GM12878 (cell line): ENCODE results near the gene PIWIL4. TPM values are rescaled to one million over a fixed set of nuclear protein-coding genes. Genes with fewer than 3 reads are reported as not detected.

ENCODE experiments used
- ATAC-seq: fragments of 200-7000 bp; cut with Tn5 transposase; 3 replicates; pipeline ENCODE4 v1.9.1; 2020; ENCODE audit warnings: mild to moderate bottlenecking, moderate library complexity
- BruUV-seq: library from RNA; stranded (reverse); fragments of 400-500 nt; replicated peaks from 2 replicates; lab custom pipeline; 2021; lab: Mats Ljungman, UMichigan
- CTCF ChIA-PET: fragments of 300-600 bp; sonication (Branson Sonifier 250); formaldehyde crosslinking; extraction: SDS; loops from one replicate; lab custom pipeline; 2021; ENCODE audit warnings: inconsistent platforms; lab: Yijun Ruan, JAX
- POLR2A ChIA-PET: fragments of 350-600 bp; formaldehyde crosslinking; extraction: SDS; loops from one replicate; lab custom pipeline; 2021; ENCODE audit warnings: inconsistent platforms; lab: Charles Lee
- RAD21 ChIA-PET: fragments of 300-600 bp; sonication (Branson Sonifier 250); formaldehyde crosslinking; loops from one replicate; lab custom pipeline; 2023; ENCODE audit warnings: antibody characterized with exemption; ENCODE audit not compliant: unreplicated experiment; lab: Charles Lee
- SMC1A ChIA-PET: fragments of 300-600 bp; sonication (Branson Sonifier 250); formaldehyde crosslinking; loops from one replicate; lab custom pipeline; 2023; ENCODE audit not compliant: unreplicated experiment, uncharacterized antibody; lab: Charles Lee
- DNase-seq: peaks from one replicate; pipeline ENCODE4 v3.0.0-alpha.2; 2011; ENCODE audit warnings: low read depth, low spot score
- FAIRE-seq: peaks from 3 replicates; lab custom pipeline; 2011; peaks lifted over from hg19 to GRCh38; lab: Jason Lieb, UNC
- H2AFZ ChIP-seq: 2 replicates; pipeline ENCODE4 v1.6.0; 2011; ENCODE audit warnings: low read depth, low read length, control low read depth; ENCODE audit not compliant: control insufficient read depth
- H3K27ac ChIP-seq: 2 replicates; pipeline ENCODE4 v1.5.1; 2011; ENCODE audit warnings: control low read depth; ENCODE audit not compliant: control insufficient read depth, insufficient read depth
- H3K27me3 ChIP-seq, 2 experiments: replicated peaks in 1 of 2; 2 replicates each; pipeline versions ENCODE4 v1.6.0 to v1.6.1; 2011; ENCODE audit warnings: low read length in 1 of 2; ENCODE audit not compliant: control insufficient read depth in 2 of 2, insufficient read depth in 2 of 2
- H3K36me3 ChIP-seq, 2 experiments: 2 replicates each; pipeline ENCODE4 v1.5.1; 2011; ENCODE audit warnings: low read length in 1 of 2; ENCODE audit not compliant: control insufficient read depth in 2 of 2, insufficient read depth in 2 of 2
- H3K4me1 ChIP-seq: 2 replicates; pipeline ENCODE4 v1.6.1; 2011; ENCODE audit warnings: mild to moderate bottlenecking, low read length, moderate library complexity, mixed read lengths; ENCODE audit not compliant: control insufficient read depth, insufficient read depth
- H3K4me2 ChIP-seq: 2 replicates; pipeline ENCODE4 v1.6.0; 2011; ENCODE audit warnings: control low read depth; ENCODE audit not compliant: control insufficient read depth, insufficient read depth
- H3K4me3 ChIP-seq: fragments of 200-600 bp; sonication (generic); 2 replicates; pipeline ENCODE4 v1.5.1; 2016
- H3K79me2 ChIP-seq: 2 replicates; pipeline ENCODE4 v1.6.0; 2011; ENCODE audit warnings: low read length; ENCODE audit not compliant: control insufficient read depth, insufficient read depth
- H3K9ac ChIP-seq: 2 replicates; pipeline ENCODE4 v1.8.0; 2011; ENCODE audit warnings: low read length, control low read depth, mixed read lengths; ENCODE audit not compliant: control insufficient read depth, insufficient read depth
- H3K9me3 ChIP-seq: replicated peaks from 3 replicates; pipeline ENCODE4 v1.5.1; 2011; ENCODE audit warnings: mild to moderate bottlenecking, low read length; ENCODE audit not compliant: control insufficient read depth, insufficient read depth
- H4K20me1 ChIP-seq: 2 replicates; pipeline ENCODE4 v1.6.0; 2011; ENCODE audit not compliant: control insufficient read depth, insufficient read depth
- BACH1 ChIP-seq: fragments of 450-650 bp; IDR thresholded peaks from 2 replicates; pipeline ENCODE4 v1.6.1; 2017; ENCODE audit warnings: mild to moderate bottlenecking, borderline replicate concordance
- CTCF ChIP-seq, 3 experiments: IDR thresholded peaks in 2 of 3; conservative IDR thresholded peaks in 1 of 3; 2 replicates each; pipeline ENCODE4 v1.5.1; 2011; ENCODE audit warnings: low read depth in 3 of 3, low read length in 3 of 3, mild to moderate bottlenecking in 3 of 3, control low read depth in 2 of 3, moderate library complexity in 2 of 3, inconsistent platforms in 1 of 3, mixed read lengths in 1 of 3; ENCODE audit not compliant: control insufficient read depth in 2 of 3, insufficient read depth in 1 of 3; ENCODE audit errors: extremely low read depth in 1 of 3
- EZH2 ChIP-seq: IDR thresholded peaks from 2 replicates; pipeline ENCODE4 v1.6.1; 2012; ENCODE audit warnings: low read depth, mild to moderate bottlenecking, control low read depth, inconsistent platforms, low read length, borderline replicate concordance; ENCODE audit not compliant: control insufficient read depth
- IKZF1 ChIP-seq: fragments of 450-650 bp; conservative IDR thresholded peaks from 2 replicates; pipeline ENCODE4 v1.6.1; 2017; ENCODE audit warnings: antibody characterized with exemption, mild to moderate bottlenecking
- KAT2A ChIP-seq: conservative IDR thresholded peaks from 2 replicates; pipeline ENCODE4 v1.6.1; 2011; ENCODE audit warnings: low read depth, low read length; ENCODE audit not compliant: control insufficient read depth
- KLF5 ChIP-seq: fragments of 450-650 bp; IDR thresholded peaks from 2 replicates; pipeline ENCODE4 v1.6.1; 2014; ENCODE audit warnings: mild to moderate bottlenecking; ENCODE audit not compliant: partially characterized antibody
- SMC3 ChIP-seq: IDR thresholded peaks from 2 replicates; pipeline ENCODE4 v1.6.1; 2011; ENCODE audit warnings: low read length, improper control_type of control experiment, borderline replicate concordance
- SRF ChIP-seq, 2 experiments: IDR thresholded peaks; 2 replicates each; pipeline ENCODE4 v1.6.1; 2011; ENCODE audit warnings: low read depth in 2 of 2, low read length in 2 of 2, mild to moderate bottlenecking in 1 of 2, moderate library complexity in 1 of 2
- TBL1XR1 ChIP-seq: IDR thresholded peaks from 2 replicates; pipeline ENCODE4 v1.6.1; 2012; ENCODE audit warnings: low read depth, low read length, improper control_type of control experiment
- ZBTB4 ChIP-seq: fragments of 450-650 bp; formaldehyde crosslinking; IDR thresholded peaks from 2 replicates; pipeline ENCODE4 v1.4.0; 2022; ENCODE audit warnings: mild to moderate bottlenecking, moderate library complexity
- ZNF274 ChIP-seq: IDR thresholded peaks from one replicate; pipeline ENCODE4 v1.8.0; 2011; ENCODE audit not compliant: insufficient read length, insufficient read depth
- WGBS: methylation state at CpG from one replicate; pipeline ENCODE4 v1.1.6; 2016; ENCODE audit warnings: low lambda C conversion rate; ENCODE audit not compliant: insufficient replicate concordance, insufficient coverage; ENCODE audit errors: missing lambda C conversion rate; 5-methylcytosine and 5-hydroxymethylcytosine counted together
- in situ Hi-C: fragments of 300-500 bp; cut with MboI; formaldehyde crosslinking; loops from 9 replicates; pipeline ENCODE4 v1.14.3; 2018; ENCODE audit warnings: mixed read lengths
- intact Hi-C: fragments of 100-400 bp; cut with micrococcal nuclease; formaldehyde crosslinking; loops from one replicate; pipeline ENCODE4 v1.14.2; 2022; ENCODE audit not compliant: unreplicated experiment
- polyA plus RNA-seq, 11 experiments: library from polyadenylated mRNA; depleted of rRNA in 4 of 11; unstranded in 6 of 11; stranded (reverse) in 5 of 11; fragments of >200 nt; fragmentation: Nextera tagmentation in 4 of 11; fragmentation: Illumina TruSeq in 1 of 11; extraction: Ambion mirVana in 4 of 11; extraction: Trizol in 1 of 11; gene quantifications; 1 replicate in 1 of 11; 2 replicates in 10 of 11; pipeline versions ENCODE4 v1.2.1 to v1.2.3, GENCODE V29; 2011 to 2016; ENCODE audit warnings: inconsistent platforms in 2 of 11, missing spikeins in 2 of 11, low read depth in 1 of 11
- total RNA-seq, 4 experiments: library from RNA; depleted of rRNA in 3 of 4; stranded (reverse); fragments of >200 nt in 3 of 4; fragmentation: Illumina TruSeq in 1 of 4; extraction: Trizol in 1 of 4; gene quantifications; 2 replicates each; pipeline versions ENCODE4 v1.2.1 to v1.2.3, GENCODE V29; 2013 to 2021

The PIWIL4 gene
- total and polyA plus RNA-seq, 10 of the 15 experiments (the other 5 are each of a cell fraction or from before 2014, with no cell fraction given), result 0.23 to 13.3 (median 0.47) TPM

GRCh38 chr11:94656968-94657367 lies 89.8 kb downstream of the PIWIL4 start:
- no peaks in the 10 kb centered on the region for H3K79me2 ChIP-seq
- H2AFZ ChIP-seq, result no peak overlapping the region
- WGBS, result 65% methylated on average over 6 of the region's 6 CpGs
- ATAC-seq (no peak), DNase-seq (no peak)
- H3K27me3 ChIP-seq, result peaks cover 0 to 2% of the 10 kb centered on the region in 2 experiments; a peak in 2 of 4 replicates
- ChIA-PET CTCF (no interaction called here), SMC1A (no interaction called here), RAD21 (no interaction called here)
- H3K4me3 ChIP-seq, result no peak overlapping the region
- no peaks in the 10 kb centered on the region for H3K4me1 ChIP-seq
- in situ Hi-C loops, result no loop called here
- BruUV-seq, result no TSS peak
- intact Hi-C loops, result no loop called here
- H3K4me2 ChIP-seq, result no peak overlapping the region
- TF ChIP-seq EZH2, result no peak
- TF ChIP-seq CTCF (IDR thresholded peaks at IDR 0.05 in 2 of 3, conservative IDR thresholded peaks at IDR 0.05 in 1 of 3; ENCODE audit: control insufficient read depth in 2 of 3, extremely low read depth in 1 of 3, insufficient read depth in 1 of 3, low read depth in 3 of 3, low read length in 3 of 3), result no peak
- no peak for TF ChIP-seq IKZF1
- no peak for TF ChIP-seq SMC3
- no peak for TF ChIP-seq ZBTB4
- no peak for TF ChIP-seq ZNF274
- TF ChIP-seq TBL1XR1, result no peak
- TF ChIP-seq KLF5, result no peak
- TF ChIP-seq KAT2A, result no peak
- no peak for TF ChIP-seq BACH1
- TF ChIP-seq SRF (IDR thresholded peaks at IDR 0.05; ENCODE audit: low read depth in 2 of 2, low read length in 2 of 2), result no peak
- TF ChIP-seq, all 136 proteins: peak for 0
- Histone ChIP-seq H3K36me3 (no peaks in the 10 kb centered on the region), H4K20me1 (no peaks in the 10 kb centered on the region), H3K9ac (no peak overlapping the region), H3K27ac (no peak overlapping the region), H3K9me3 (no peaks in the 10 kb centered on the region)
- POLR2A ChIA-PET, result no interaction called here
- no peak for FAIRE-seq
